ENCODE data around the gene ZNF92.
"Not testable (repeated sequence)": the region's sequence is repeated elsewhere in the genome, so short reads cannot be mapped to it uniquely, and the experiment has no call there.

The ZNF92 gene

DNA sequence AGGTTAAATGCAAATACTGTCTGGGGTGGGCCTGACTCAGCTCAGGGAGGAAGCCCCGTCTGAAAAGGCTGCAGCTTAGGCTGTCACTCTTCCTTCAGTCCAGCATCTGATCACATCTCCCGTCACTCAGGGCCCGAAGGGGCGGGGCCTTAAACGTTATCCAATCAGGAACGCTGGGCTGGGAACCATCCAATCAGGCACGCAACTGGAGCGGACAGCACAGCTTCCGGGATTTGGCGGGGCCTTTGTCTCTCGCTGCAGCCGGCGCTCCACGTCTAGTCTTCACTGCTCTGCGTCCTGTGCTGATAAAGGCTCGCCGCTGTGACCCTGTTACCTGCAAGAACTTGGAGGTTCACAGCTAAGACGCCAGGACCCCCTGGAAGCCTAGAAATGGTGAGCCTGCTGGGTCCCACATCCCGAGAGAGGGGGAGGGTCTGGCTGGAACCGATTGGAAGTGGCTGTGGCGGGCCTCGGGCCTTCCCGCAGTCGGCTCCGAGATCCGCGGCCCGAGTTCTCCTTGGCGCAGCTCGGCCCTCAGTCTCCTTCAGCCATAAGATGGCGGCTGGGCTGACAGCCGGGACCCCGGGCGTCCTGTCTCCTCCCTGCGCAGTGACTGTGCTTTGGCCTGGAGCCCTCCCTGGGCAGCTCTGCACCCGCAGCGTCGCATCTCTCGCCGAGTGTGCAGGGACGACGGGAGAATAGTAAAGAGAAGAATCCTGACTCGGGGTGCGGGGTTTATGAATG lies at the start of gene ZNF92:
Gene ZNF92 (plus strand): TSS at position 248 of the 744 bp plus-strand sequence. CDS start 143 bp downstream, at position 391.
- intact Hi-C loops (cut with DNase I), result loop anchor here (10.0 kb wide), 2 partner anchors 59 to 1059 kb away; partner anchors contain the start of gene ZNF736
- DNase-seq, result peak; percentile 93 to 99 (median 98)

DNA sequence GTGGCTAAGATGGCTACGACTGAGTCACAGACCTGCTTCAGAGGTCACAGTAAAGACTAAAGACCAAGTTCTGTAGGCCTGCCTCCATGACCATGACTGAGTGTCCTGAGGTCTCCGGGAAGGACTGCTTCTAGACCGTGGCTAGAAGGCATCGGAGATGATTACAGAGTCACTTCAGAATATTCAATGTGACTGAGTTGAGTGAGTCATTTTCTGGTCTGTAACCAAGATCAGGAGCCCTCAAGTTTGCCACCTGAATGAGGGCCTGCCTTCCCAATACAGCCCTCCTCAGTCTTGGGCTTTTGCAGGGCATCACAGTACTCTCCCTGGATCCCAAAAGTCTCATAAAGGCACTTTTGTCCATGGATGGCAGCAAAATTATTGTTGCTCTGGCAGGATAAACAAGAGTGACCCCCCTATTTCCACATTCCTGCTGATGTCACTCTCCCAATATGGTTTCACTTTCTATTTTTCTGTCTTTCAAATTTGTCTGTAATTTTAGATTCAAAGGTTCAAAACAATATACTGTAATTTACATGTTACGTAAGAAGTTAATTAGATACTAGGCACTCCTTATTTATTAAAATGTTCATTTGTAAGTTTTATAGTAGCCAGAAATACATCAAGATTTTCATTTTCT lies 47.7 kb upstream of the ZNF92 start:
- intact Hi-C loops (cut with DNase I), result no loop called here
- DNase-seq, result no peak

DNA sequence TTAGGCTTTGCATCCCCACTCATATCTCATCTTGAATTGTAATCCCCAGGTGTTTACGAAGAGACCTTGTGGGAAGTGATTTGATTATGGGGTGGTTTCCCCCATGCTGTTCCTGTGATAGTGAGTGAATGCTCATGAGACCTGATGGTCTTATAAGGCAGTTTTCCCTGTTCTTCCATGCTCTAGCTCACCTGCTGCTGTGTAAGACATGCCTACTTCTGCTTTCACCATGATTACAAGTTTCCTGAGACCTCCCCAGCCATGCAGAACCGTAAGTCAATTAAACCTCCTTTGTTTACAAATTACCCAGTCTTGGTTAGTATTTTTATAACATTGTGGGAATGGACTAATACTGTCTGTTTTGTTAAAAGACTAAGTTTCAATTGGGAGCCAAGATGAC lies 35.3 kb upstream of the ZNF92 start:
- intact Hi-C loops (cut with DNase I), result no loop called here
- no peak for DNase-seq

DNA sequence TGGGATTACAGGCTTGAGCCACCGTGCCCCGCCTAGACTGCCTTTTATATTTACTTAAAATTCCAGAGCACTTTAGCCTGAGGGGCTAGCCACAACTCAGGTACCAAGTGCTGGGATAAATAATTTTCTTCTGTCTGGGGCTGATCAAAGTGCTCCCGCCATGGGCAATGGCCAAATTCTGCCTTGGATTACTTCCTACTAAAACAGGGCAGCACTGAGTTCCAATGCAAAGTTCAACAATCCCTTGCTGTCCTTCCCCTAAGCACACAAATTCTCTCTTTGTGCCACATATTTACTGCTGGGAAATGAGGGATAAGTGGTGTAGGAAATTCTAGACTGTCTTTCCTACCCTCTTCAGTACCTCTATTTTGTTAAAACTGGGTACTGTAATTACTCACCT lies 34.4 kb upstream of the ZNF92 start:
- no peak for DNase-seq
- intact Hi-C loops (cut with DNase I), result no loop called here

DNA sequence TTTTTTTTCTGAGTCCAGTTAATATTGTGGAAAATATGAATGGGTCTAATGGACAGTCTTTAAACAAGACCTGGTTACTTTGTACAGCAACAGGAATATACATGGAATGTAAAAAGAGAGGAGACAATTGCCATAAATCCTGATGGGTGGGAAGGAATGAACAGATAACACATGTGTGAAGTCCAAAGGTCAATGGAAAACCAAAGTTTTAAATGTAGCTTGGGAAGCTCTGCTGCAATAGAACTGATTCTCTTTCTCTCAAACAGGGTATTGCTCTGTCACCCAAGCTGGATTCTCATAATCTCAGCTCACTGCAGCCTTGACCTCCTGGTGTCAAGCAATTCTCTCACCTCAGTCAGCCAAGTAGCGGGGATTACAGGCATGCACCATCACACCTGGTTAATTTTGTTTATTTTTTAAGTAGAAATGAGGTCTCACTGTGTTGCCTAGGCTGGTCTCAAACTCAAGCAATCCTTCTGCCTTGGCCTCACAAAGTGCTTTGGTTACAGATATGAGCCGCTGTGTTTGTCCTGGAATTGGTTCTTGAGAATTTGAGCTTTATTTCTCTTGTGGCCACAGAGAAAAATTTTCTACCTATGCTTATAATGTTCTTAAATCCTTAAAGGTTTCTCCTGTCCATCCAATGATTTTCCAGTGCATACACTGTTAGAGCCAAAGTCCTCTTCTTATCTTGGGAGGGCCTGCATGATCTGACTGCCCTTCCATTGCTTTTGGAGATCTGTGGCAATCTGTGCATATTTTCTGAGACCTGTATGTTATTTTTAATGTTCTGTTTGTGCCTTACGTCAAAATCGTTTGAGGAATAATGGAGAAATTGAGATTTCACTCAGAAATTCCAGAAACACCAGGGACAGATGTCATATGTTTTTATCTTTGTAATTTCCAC lies 30.7 kb upstream of the ZNF92 start:
- DNase-seq, result no peak
- intact Hi-C loops (cut with DNase I), result no loop called here

DNA sequence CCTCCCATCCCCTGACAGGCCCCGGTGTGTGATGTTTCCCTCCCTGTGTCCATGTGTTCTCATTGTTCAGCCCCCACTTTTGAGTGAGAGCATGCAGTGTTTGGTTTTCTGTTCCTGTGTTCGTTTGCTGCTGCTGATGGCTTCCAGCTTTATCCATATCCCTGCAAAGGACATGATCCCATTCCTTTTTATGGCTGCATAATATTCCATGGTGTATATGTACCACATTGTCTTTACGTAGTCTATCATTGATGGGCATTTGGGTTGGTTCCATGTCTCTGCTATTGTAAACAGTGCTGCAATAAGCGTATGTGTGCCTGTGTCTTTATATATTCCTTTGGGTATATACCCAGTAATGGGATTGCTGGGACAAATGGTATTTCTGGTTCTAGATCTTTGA lies 29.1 kb upstream of the ZNF92 start:
- intact Hi-C loops (cut with DNase I); DNase-seq: not testable (repeated sequence)

DNA sequence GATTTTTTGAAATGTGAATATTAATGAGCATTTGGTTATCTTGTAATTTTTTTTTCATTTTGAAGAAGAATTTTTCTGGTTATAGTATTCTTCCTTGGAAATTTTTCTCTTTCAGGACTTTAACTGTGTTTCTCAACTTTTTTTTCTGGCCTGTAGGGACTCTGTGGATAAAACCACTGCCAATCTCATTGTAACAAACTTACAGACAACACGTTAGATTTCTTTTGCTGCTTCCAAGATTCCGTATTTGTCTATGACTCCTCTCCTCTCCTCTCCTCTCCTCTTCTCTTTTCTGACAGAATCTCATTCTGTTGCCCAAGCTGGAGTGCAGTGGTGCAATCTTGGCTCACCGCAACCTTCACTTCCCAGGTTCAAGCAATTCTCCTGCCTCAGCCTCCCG lies 19.4 kb upstream of the ZNF92 start:
- no peak for DNase-seq

DNA sequence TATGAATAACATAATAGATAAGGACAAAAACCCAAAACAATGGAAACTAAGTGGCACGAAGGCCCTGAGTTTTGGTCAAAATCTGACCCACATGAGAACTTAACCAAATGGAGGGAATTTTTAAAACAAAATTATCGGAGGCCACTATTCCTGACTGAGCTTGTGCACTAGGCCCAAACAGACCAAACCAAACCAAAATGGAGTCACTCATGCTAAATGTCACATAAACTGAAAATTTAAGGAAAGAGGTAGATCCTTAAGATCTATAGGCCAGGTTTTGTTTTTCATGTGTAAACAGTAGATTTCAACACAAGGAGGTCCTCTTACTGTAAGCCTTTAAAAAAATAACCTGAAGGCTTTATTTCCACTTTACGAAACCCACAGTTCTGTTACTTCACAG lies 3.8 kb upstream of the ZNF92 start:
- DNase-seq, result no peak
- intact Hi-C loops (cut with DNase I), result loop anchor here (10.0 kb wide), 2 partner anchors 55 to 1055 kb away; partner anchors contain the start of gene ZNF736

More for the DNA sequence above, 19.4 kb upstream of the ZNF92 start:
- intact Hi-C loops (cut with DNase I), result no loop called here

DNA sequence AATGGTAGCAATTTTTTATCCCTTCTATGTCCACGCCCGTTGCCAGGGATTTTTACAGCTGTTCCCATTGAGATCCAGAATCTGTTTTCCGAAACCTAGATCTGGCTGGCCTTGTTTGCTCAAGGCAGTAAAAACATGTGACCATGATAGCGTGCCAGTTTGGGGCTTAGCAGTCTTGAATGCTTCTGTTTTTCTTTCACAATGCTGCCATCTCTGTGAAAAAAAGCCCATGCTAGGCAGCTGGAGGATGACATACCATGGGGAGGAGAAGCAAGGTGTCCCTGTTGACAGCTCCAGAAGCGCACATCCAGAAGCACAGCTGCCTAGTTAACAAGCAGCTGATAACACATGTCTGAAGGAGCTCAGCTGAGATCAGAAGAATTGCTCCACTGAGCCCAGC lies 2.2 kb upstream of the ZNF92 start:
- DNase-seq, result peak in 2 of 10 donors; percentile 23 to 39
- intact Hi-C loops (cut with DNase I), result loop anchor here (10.0 kb wide), 2 partner anchors 57 to 1057 kb away; partner anchors contain the start of gene ZNF736

DNA sequence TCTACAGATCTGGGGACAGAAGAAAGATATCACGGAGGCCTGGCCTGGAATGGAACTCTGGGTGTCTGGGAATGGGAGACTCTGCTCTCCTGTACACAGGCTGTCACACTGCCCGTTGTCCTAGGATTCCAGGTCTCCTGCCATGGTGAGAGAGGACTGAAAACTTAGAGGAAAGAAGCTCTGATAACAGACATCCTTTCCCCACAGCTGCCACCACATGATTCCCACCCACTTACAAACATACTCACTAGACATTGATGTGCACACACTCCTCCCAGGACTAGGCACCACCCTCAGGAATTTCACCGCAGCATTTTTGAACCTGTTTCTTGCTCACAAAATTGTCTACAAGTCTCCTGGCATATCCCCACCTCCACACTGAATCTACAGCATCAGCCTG lies 5.7 kb downstream of the ZNF92 start:
- intact Hi-C loops (cut with DNase I), result loop anchor here (10.0 kb wide), 2 partner anchors 65 to 1065 kb away; partner anchors contain the start of gene ZNF736
- DNase-seq, result no peak

DNA sequence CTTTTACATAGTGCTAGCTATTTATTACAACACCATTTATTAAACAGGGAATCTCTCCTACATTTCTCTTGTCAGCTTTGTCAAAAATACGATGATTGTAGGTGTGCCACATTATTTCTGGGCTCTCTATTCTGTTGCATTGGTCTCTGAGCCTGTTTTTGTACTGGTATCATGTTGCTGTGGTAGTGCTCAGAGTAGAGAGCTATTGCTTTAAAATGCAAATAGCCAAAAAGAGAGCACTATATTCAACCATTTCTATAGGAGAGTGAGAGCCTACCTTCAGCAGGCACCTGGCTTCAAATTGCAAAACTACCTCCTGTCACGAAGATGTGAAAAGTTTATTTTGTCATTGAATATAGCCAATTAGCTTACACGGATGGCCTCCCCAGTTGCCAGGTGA lies 8.1 kb downstream of the ZNF92 start:
- intact Hi-C loops (cut with DNase I), result no loop called here
- DNase-seq, result no peak

DNA sequence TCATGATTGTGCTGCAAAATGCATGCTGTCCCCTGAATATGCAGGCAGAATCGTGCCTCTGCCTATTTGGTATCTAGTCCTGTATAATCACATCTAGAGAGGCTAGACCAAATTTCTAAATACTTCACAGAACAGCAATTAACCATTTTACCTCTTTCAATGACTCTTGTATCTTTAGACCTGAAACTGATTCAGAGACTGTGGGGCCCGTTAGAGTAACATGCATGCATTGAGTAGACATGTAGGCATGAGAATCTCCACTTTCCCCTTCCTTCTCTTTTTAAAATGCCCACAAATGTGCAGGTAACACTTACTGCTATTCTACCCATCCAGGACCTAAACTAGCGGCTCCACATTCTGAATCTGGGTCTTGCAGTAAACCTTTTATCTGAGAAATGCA lies 8.8 kb downstream of the ZNF92 start:
- intact Hi-C loops (cut with DNase I), result no loop called here
- no peak for DNase-seq

DNA sequence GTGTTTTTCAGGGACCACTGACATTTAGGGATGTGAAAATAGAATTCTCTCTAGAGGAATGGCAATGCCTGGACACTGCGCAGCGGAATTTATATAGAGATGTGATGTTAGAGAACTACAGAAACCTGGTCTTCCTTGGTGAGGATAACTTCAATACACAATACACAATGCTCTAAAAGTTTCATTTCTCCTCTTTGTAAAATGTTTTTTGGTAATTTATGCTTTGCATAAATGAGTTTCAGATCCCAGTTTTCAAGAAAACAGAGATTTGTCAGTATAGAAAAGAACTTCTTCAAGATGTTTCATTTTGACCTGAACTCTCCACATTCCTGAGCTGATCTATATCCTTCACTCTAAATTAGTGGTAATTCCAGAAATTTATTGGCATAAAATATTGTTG lies 14.2 kb downstream of the ZNF92 start:
- intact Hi-C loops (cut with DNase I), result no loop called here
- no peak for DNase-seq

DNA sequence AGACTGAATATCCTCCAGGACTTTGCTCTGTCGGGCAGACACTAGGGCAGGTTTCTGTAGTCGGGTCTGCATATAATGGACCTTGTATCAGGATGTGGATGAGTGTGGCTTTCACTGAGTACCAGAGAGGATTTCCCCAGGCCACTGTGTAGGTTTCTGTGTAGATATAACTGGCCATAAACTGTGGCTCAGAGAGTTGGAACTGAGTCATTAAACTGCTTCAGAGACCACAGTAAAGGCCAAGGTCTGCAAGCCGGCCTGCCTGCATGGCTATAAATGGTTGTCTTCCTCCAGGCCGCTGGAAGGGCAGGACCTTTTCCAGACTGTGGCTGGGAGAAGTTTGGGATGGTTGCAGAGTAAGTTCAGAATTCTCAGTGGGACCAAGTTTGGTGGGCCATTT lies 16.9 kb downstream of the ZNF92 start:
- no peak for DNase-seq
- intact Hi-C loops (cut with DNase I), result no loop called here

DNA sequence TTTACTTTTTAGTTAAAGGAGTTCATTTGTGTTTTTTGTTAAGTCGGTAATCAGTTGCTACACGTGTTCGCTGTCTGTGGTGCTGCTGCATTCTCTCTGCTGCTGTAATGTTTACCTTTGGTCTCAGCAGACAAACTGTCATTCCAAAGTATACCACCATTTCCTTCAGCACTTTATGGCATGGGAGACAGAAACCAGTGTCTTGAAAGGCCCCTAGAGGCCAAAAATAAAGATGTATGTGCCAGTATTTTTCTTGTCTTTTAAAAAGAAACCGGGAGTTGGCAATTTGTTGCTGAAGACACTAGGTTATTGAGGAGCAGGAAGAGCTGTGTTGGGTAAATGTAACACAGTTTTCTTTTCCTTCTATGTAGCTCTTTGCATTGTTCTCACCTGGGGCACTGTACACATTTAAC lies 24.1 kb downstream of the ZNF92 start:
- intact Hi-C loops (cut with DNase I), result no loop called here
- DNase-seq, result no peak

DNA sequence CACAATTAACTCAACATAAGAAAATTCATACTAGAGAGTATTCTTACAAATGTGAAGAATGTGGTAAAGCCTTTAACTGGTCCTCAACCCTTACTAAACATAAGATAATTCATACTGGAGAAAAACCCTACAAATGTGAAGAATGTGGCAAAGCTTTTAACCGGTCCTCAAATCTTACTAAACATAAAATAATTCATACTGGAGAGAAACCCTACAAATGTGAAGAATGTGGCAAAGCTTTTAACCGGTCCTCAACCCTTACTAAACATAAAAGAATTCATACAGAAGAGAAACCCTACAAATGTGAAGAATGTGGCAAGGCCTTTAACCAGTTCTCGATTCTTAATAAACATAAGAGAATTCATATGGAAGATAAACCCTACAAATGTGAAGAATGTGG lies 25.0 kb downstream of the ZNF92 start:
- intact Hi-C loops (cut with DNase I); DNase-seq: not testable (repeated sequence)

DNA sequence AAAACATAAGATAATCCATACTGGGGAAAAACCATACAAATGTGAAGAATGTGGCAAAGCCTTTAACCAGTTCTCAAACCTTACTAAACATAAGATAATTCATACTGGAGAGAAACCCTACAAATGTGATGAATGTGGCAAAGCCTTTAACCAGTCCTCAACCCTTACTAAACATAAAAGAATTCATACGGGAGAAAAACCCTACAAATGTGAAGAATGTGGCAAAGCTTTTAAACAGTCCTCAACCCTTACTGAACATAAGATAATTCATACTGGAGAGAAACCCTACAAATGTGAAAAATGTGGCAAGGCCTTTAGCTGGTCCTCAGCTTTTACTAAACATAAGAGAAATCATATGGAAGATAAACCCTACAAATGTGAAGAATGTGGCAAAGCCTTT lies 25.4 kb downstream of the ZNF92 start:
- intact Hi-C loops (cut with DNase I); DNase-seq: not testable (repeated sequence)

DNA sequence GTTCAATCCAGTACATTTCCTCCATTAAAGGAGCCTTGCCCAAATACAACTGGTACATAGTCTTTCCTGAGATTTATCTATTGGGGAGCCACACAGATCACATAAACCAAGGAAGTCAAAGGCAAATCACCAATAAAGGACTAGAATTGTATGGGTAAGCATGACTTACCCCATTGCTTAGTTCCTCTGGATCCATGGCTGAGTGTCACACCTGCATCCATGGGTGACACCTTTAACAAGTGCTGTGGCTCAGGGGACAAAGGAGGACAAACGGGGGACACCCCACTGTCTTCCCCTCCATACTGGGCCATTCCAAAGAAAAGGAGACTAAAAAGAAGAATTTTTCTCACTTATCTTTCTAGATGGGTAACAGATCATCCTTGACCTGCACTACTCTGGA lies 30.4 kb downstream of the ZNF92 start:
- no peak for DNase-seq
- intact Hi-C loops (cut with DNase I), result no loop called here

DNA sequence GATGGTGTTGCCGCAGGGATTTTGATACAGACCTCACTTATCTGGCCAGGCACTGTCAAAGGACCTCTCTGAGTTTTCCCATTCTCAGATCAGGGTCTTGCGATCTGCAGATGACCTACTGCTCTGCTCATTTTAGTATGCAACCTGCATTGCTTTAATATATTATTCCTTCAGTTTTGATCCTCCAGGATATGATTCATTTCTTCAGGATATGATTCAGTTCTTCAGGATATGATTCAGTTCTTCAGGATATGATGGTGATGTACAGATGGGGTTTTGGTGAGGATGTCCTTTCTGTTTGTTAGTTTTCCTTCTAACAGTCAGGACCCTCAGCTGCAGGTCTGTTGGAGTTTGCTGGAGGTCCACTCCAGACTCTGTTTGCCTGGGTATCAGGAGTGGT lies 33.1 kb downstream of the ZNF92 start:
- DNase-seq; intact Hi-C loops (cut with DNase I): not testable (repeated sequence)

DNA sequence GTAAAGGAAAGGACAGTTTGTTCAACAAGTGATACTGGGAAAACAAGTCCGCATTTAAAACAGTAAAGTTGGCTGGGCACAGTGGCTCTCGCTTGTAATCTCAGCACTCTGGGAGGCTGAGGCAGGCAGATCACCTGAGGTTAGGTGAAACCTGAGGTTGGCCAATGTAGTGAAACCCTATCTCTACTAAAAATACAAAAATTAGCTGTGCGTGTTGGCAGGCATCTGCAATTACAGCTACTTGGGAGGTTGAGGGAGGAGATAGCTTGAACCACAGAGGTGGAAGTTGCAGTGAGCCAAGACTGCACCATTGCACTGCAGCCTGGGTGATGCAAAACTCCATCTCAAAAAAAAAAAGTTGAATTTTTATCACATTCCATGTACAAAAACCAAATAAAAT lies 35.7 kb downstream of the ZNF92 start:
- intact Hi-C loops (cut with DNase I), result no loop called here
- no peak for DNase-seq

DNA sequence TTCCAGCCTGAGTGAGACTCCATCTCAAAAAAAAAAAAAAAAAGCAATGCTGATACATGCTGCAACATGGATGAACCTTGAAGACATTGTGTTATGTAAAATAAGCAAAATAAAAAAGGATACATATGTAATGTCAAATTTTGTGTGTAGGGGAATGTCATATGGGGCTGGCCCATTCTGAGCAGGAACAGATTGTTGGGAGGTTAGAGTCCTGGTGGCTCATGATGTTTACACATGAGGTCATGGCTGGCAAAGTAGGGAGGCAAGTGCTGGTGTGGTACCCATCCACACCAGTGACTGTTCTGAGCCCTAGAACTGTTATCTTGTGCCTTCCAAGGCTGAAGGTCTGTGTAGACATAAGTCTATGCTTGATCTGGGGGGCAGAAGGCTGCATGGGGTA lies 37.6 kb downstream of the ZNF92 start:
- no peak for DNase-seq
- intact Hi-C loops (cut with DNase I), result no loop called here
